ENCODE results near the gene KPNB1. TPM values are rescaled to one million over a fixed set of nuclear protein-coding genes. Genes with fewer than 3 reads are reported as not detected.
A peak's percentile ranks its signal among the peaks of the same experiment; 100 is the strongest.

The KPNB1 gene
- total and polyA plus RNA-seq, 2 experiments from 2014 or later = 274 to 599 TPM

DNA sequence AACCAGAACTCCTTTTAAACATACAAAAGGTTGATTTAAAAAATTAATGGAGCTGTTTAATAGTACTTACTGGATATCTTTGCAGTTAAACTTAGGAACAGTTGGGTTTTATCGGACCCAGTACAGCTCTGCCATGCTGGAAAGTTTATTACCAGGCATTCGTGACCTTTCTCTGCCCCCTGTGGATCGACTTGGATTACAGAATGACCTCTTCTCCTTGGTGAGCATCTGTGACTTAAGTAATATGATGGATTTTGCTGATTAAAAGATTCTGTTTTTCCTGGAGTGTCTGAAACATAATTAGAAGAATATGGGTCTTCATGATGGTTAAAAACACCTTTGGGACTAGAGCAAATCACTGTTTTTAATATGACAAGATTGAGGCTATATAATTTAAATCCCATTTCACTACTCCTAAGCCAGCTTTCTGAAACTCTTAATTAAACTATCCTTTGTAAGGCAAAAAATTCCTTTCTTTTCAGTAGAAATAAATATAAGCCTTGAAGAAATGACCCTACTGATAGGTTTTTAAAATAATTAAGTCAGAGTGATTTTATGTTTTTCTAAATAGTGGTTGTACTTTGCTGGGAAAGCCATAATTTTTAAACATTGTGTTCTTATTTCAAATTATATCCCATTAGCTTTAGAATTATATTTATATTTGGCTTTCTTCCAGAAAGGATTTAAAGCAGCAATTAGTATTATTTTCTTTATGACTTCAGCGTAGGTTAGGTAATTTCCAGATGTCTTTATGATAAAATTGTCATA, 45.7 kb upstream of the KPNB1 start:
- Mint-ChIP-seq H3K36me3 (ENCODE audit: low read depth) (peaks cover 59% of the 10 kb centered on the region), H3K4me1 (no peaks in the 10 kb centered on the region), H3K27me3 (ENCODE audit: insufficient read depth, low read depth, poor library complexity) (no peaks in the 10 kb centered on the region), H3K27ac (no peak overlapping the region), H3K4me3 (no peak overlapping the region), H3K9me3 (no peaks in the 10 kb centered on the region)
- Histone ChIP-seq H3K4me3 (no peak overlapping the region), H3K27me3 (ENCODE audit: insufficient read depth) (no peaks in the 10 kb centered on the region), H3K4me2 (no peak overlapping the region), H3K27ac (ENCODE audit: low read depth) (0 out of 2 replicates have a peak overlapping the region, but pooled peaks have one; percentile 28), H3K4me1 (ENCODE audit: insufficient read depth) (no peaks in the 10 kb centered on the region), H4K20me1 (replicated peaks; ENCODE audit: insufficient read depth) (no peaks in the 10 kb centered on the region), H3K9me2 (ENCODE audit: insufficient read depth) (no peaks in the 10 kb centered on the region), H3K36me3 (ENCODE audit: insufficient read depth) (peaks cover 34% of the 10 kb centered on the region; the same call in 1 of the 2 replicates), H3K79me2 (replicated peaks; ENCODE audit: insufficient read depth) (no peaks in the 10 kb centered on the region), H3F3A (replicated peaks; ENCODE audit: low read depth) (0 out of 2 replicates have a peak, but pooled peaks cover 3% of the 10 kb centered on the region), H2AFZ (no peak overlapping the region)
- no peak for ATAC-seq
- no peak for DNase-seq (ENCODE audit: low spot score)
- TF ChIP-seq ZNF331 (CRISPR knock-in tag; IDR thresholded peaks at IDR 0.05; ENCODE audit: low read depth) = no peak
- TF ChIP-seq, protein P1, sequence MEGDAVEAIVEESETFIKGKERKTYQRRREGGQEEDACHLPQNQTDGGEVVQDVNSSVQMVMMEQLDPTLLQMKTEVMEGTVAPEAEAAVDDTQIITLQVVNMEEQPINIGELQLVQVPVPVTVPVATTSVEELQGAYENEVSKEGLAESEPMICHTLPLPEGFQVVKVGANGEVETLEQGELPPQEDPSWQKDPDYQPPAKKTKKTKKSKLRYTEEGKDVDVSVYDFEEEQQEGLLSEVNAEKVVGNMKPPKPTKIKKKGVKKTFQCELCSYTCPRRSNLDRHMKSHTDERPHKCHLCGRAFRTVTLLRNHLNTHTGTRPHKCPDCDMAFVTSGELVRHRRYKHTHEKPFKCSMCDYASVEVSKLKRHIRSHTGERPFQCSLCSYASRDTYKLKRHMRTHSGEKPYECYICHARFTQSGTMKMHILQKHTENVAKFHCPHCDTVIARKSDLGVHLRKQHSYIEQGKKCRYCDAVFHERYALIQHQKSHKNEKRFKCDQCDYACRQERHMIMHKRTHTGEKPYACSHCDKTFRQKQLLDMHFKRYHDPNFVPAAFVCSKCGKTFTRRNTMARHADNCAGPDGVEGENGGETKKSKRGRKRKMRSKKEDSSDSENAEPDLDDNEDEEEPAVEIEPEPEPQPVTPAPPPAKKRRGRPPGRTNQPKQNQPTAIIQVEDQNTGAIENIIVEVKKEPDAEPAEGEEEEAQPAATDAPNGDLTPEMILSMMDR (conservative IDR thresholded peaks at IDR 0.05; ENCODE audit: low read depth in 2 of 2) = 0 out of 4 replicates have a peak, but pooled peaks of 1 of the 2 experiments have one; percentile 7

GRCh38 chr17:47604598-47604927, 45.2 kb upstream of the KPNB1 start:
- peaks cover 60% of the 10 kb centered on the region for H3K36me3 Mint-ChIP-seq (ENCODE audit: low read depth)
- 0 out of 2 replicates have a peak, but pooled peaks cover 5% of the 10 kb centered on the region for H3F3A ChIP-seq (replicated peaks; ENCODE audit: low read depth)
- H4K20me1 ChIP-seq (replicated peaks; ENCODE audit: insufficient read depth) = no peaks in the 10 kb centered on the region
- no peak for TF ChIP-seq JUNB (IDR thresholded peaks at IDR 0.05; ENCODE audit: unreplicated experiment)
- no peak for TF ChIP-seq NANOG (IDR thresholded peaks at IDR 0.05; ENCODE audit: borderline replicate concordance)
- no peak for TF ChIP-seq ZNF114 (CRISPR knock-in tag; IDR thresholded peaks at IDR 0.05)
- TF ChIP-seq, protein P2, sequence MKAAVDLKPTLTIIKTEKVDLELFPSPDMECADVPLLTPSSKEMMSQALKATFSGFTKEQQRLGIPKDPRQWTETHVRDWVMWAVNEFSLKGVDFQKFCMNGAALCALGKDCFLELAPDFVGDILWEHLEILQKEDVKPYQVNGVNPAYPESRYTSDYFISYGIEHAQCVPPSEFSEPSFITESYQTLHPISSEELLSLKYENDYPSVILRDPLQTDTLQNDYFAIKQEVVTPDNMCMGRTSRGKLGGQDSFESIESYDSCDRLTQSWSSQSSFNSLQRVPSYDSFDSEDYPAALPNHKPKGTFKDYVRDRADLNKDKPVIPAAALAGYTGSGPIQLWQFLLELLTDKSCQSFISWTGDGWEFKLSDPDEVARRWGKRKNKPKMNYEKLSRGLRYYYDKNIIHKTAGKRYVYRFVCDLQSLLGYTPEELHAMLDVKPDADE (IDR thresholded peaks at IDR 0.05) = no peak
- TF ChIP-seq, protein P3, sequence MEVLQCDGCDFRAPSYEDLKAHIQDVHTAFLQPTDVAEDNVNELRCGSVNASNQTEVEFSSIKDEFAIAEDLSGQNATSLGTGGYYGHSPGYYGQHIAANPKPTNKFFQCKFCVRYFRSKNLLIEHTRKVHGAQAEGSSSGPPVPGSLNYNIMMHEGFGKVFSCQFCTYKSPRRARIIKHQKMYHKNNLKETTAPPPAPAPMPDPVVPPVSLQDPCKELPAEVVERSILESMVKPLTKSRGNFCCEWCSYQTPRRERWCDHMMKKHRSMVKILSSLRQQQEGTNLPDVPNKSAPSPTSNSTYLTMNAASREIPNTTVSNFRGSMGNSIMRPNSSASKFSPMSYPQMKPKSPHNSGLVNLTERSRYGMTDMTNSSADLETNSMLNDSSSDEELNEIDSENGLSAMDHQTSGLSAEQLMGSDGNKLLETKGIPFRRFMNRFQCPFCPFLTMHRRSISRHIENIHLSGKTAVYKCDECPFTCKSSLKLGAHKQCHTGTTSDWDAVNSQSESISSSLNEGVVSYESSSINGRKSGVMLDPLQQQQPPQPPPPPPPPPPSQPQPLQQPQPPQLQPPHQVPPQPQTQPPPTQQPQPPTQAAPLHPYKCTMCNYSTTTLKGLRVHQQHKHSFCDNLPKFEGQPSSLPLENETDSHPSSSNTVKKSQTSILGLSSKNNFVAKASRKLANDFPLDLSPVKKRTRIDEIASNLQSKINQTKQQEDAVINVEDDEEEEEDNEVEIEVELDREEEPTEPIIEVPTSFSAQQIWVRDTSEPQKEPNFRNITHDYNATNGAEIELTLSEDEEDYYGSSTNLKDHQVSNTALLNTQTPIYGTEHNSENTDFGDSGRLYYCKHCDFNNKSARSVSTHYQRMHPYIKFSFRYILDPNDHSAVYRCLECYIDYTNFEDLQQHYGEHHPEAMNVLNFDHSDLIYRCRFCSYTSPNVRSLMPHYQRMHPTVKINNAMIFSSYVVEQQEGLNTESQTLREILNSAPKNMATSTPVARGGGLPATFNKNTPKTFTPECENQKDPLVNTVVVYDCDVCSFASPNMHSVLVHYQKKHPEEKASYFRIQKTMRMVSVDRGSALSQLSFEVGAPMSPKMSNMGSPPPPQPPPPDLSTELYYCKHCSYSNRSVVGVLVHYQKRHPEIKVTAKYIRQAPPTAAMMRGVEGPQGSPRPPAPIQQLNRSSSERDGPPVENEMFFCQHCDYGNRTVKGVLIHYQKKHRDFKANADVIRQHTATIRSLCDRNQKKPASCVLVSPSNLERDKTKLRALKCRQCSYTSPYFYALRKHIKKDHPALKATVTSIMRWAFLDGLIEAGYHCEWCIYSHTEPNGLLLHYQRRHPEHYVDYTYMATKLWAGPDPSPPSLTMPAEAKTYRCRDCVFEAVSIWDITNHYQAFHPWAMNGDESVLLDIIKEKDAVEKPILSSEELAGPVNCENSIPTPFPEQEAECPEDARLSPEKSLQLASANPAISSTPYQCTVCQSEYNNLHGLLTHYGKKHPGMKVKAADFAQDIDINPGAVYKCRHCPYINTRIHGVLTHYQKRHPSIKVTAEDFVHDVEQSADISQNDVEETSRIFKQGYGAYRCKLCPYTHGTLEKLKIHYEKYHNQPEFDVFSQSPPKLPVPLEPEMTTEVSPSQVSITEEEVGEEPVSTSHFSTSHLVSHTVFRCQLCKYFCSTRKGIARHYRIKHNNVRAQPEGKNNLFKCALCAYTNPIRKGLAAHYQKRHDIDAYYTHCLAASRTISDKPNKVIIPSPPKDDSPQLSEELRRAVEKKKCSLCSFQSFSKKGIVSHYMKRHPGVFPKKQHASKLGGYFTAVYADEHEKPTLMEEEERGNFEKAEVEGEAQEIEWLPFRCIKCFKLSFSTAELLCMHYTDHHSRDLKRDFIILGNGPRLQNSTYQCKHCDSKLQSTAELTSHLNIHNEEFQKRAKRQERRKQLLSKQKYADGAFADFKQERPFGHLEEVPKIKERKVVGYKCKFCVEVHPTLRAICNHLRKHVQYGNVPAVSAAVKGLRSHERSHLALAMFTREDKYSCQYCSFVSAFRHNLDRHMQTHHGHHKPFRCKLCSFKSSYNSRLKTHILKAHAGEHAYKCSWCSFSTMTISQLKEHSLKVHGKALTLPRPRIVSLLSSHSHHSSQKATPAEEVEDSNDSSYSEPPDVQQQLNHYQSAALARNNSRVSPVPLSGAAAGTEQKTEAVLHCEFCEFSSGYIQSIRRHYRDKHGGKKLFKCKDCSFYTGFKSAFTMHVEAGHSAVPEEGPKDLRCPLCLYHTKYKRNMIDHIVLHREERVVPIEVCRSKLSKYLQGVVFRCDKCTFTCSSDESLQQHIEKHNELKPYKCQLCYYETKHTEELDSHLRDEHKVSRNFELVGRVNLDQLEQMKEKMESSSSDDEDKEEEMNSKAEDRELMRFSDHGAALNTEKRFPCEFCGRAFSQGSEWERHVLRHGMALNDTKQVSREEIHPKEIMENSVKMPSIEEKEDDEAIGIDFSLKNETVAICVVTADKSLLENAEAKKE (CRISPR knock-in tag; IDR thresholded peaks at IDR 0.05) = no peak
- TF ChIP-seq, protein P1 (conservative IDR thresholded peaks at IDR 0.05; ENCODE audit: low read depth in 2 of 2) = no peak

More at GRCh38 chr17:47604598-47604927, 45.2 kb upstream of the KPNB1 start:
- Mint-ChIP-seq H3K9me3 (no peaks in the 10 kb centered on the region), H3K4me3 (no peak overlapping the region), H3K27me3 (ENCODE audit: insufficient read depth, low read depth, poor library complexity) (no peaks in the 10 kb centered on the region), H3K27ac (no peak overlapping the region), H3K4me1 (no peaks in the 10 kb centered on the region)
- ATAC-seq (no peak), DNase-seq (ENCODE audit: low spot score) (no peak)
- Histone ChIP-seq H3K27ac (ENCODE audit: low read depth) (0 out of 2 replicates have a peak overlapping the region, but pooled peaks have one; percentile 28), H2AFZ (no peak overlapping the region), H3K9me2 (ENCODE audit: insufficient read depth) (no peaks in the 10 kb centered on the region), H3K4me1 (ENCODE audit: insufficient read depth) (no peaks in the 10 kb centered on the region), H3K4me2 (no peak overlapping the region), H3K36me3 (ENCODE audit: insufficient read depth) (peaks cover 34% of the 10 kb centered on the region; the same call in 1 of the 2 replicates), H3K79me2 (replicated peaks; ENCODE audit: insufficient read depth) (no peaks in the 10 kb centered on the region), H3K27me3 (ENCODE audit: insufficient read depth) (no peaks in the 10 kb centered on the region), H3K4me3 (no peak overlapping the region)
